Stimulated activated CD8-positive, alpha-beta memory T cell treated with anti-CD3 and anti-CD28 coated beads, Interleukin-7, amount 100 ng/mL, for 24 hours (primary cell): ENCODE data around the gene DHX16.

ENCODE experiments used
- DNase-seq: peaks from one replicate; pipeline ENCODE4 v3.0.0-alpha.2; 2020; ENCODE audit warnings: low read depth

DHX16 gene

GRCh38 chr6:30691208-30691847 lies 18.5 kb upstream of the DHX16 start:
- no peak for DNase-seq

- DNase-seq, result peak; percentile 47
Measured at GRCh38 chr6:30690403-30691207, 17.8 kb upstream of the DHX16 start, which contains the start of gene NRM. Gene NRM (minus strand): TSS chr6:30690984. CDS start chr6:30690974, 10 bp downstream.

- no peak for DNase-seq
Measured at GRCh38 chr6:30689985-30690384, 17.2 kb upstream of the DHX16 start.

- no peak for DNase-seq
Measured at GRCh38 chr6:30689022-30689865, 16.4 kb upstream of the DHX16 start.

- no peak for DNase-seq
Measured at GRCh38 chr6:30688569-30688968, 15.8 kb upstream of the DHX16 start.

- no peak for DNase-seq
Measured at GRCh38 chr6:30687659-30688431, 15.0 kb upstream of the DHX16 start.

- peak; percentile 73 for DNase-seq
Measured at GRCh38 chr6:30686908-30687658, 14.3 kb upstream of the DHX16 start.

- DNase-seq, result peak; percentile 78
Measured at GRCh38 chr6:30686009-30686907, 13.5 kb upstream of the DHX16 start, which contains the start of gene PPP1R18. Gene PPP1R18 (minus strand): TSS chr6:30686645. CDS start chr6:30686018, 627 bp downstream.

GRCh38 chr6:30685157-30686008 lies 12.6 kb upstream of the DHX16 start:
- DNase-seq, result no peak

- no peak for DNase-seq
Measured at GRCh38 chr6:30684386-30685156, 11.8 kb upstream of the DHX16 start.

GRCh38 chr6:30683980-30684338 lies 11.2 kb upstream of the DHX16 start:
- no peak for DNase-seq

- DNase-seq, result no peak
Measured at GRCh38 chr6:30683183-30683979, 10.6 kb upstream of the DHX16 start.

- DNase-seq, result peak; percentile 66
Measured at GRCh38 chr6:30682143-30683117, 9.6 kb upstream of the DHX16 start.

- no peak for DNase-seq
Measured at GRCh38 chr6:30681766-30682142, 8.9 kb upstream of the DHX16 start.

- no peak for DNase-seq
Measured at GRCh38 chr6:30679765-30680535, 7.1 kb upstream of the DHX16 start.
